Transverse colon (tissue), 4 donors: ENCODE data around the gene HBD. TPM values are rescaled to one million over a fixed set of nuclear protein-coding genes. Genes with fewer than 3 reads are reported as not detected.

ENCODE experiments used
- DNase-seq: peaks from one replicate; pipeline ENCODE4 v3.0.0-alpha.2; 2019
- H3K27ac ChIP-seq, 4 donors: fragments of 200-600 bp; sonication (generic); 2 replicates each; pipeline ENCODE4 v1.5.1; 2016 to 2018; ENCODE audit warnings: inconsistent platforms in 4 of 4
- H3K27me3 ChIP-seq: fragments of 200-600 bp; sonication (generic); 2 replicates; pipeline ENCODE4 v1.5.1; 2017; ENCODE audit warnings: inconsistent platforms
- H3K36me3 ChIP-seq, 4 donors: fragments of 200-600 bp; sonication (generic); 2 replicates each; pipeline ENCODE4 v1.5.1; 2017 to 2019; ENCODE audit warnings: inconsistent platforms in 4 of 4
- H3K4me1 ChIP-seq, 4 donors: fragments of 200-600 bp; sonication (generic); 2 replicates each; pipeline ENCODE4 v1.5.1; 2017 to 2020; ENCODE audit warnings: inconsistent platforms in 4 of 4
- H3K4me3 ChIP-seq, 4 donors: fragments of 200-600 bp; sonication (generic); 1 replicate in 1 of 4; 2 replicates in 3 of 4; pipeline versions ENCODE4 v1.5.1 to v1.6.1; 2017 to 2019; ENCODE audit warnings: inconsistent platforms in 4 of 4
- H3K9me3 ChIP-seq, 2 donors: fragments of 200-600 bp; sonication (generic); 2 replicates each; pipeline ENCODE4 v1.5.1; 2017 to 2019; ENCODE audit warnings: inconsistent platforms in 2 of 2
- EP300 ChIP-seq: sonication (generic); formaldehyde crosslinking; IDR thresholded peaks from one replicate; pipeline ENCODE4 v1.6.1; 2017; ENCODE audit warnings: antibody characterized with exemption, low read depth
- POLR2A ChIP-seq: fragments of 450-650 bp; IDR thresholded peaks from one replicate; pipeline ENCODE4 v1.6.1; 2016; ENCODE audit warnings: antibody characterized with exemption, mild to moderate bottlenecking, moderate library complexity
- POLR2AphosphoS5 ChIP-seq, 3 donors: sonication (generic); formaldehyde crosslinking; IDR thresholded peaks; one replicate each; pipeline ENCODE4 v1.6.1; 2016; ENCODE audit warnings: antibody characterized with exemption in 3 of 3
- WGBS, 2 donors: methylation state at CpG; one replicate each; pipeline ENCODE4 v1.1.5; 2018; ENCODE audit warnings: low coverage in 1 of 2; 5-methylcytosine and 5-hydroxymethylcytosine counted together
- in situ Hi-C, 4 donors: fragments of 200-750 bp; cut with MboI; loops; one replicate each; pipeline versions ENCODE4 v1.15.0 to v1.15.1; 2017; ENCODE audit warnings: low sequenced_read_pairs in 3 of 4, low pct_ligation_motif_present in 1 of 4, low pct_unique_long_range_greater_than_20kb in 1 of 4
- intact Hi-C: fragments of 100-400 bp; cut with DNase I; formaldehyde crosslinking; loops from one replicate; pipeline ENCODE4 v1.15.1; 2023; ENCODE audit warnings: low total_unique reads
- total RNA-seq, 4 donors: library from RNA; depleted of rRNA; stranded (reverse); fragments of >200 nt; gene quantifications; one replicate each; pipeline ENCODE4 v1.1.0, GENCODE V29; 2016
- TF ChIP-seq, protein P1 (sequence below), 5 experiments: fragments of 200-600 bp in 3 of 5; fragments of 450-650 bp in 2 of 5; sonication (generic) in 3 of 5; IDR thresholded peaks; 1 replicate in 2 of 5; 2 replicates in 3 of 5; pipeline ENCODE4 v1.5.1; 2016 to 2017; ENCODE audit warnings: antibody characterized with exemption in 5 of 5, inconsistent platforms in 3 of 5, mild to moderate bottlenecking in 2 of 5, moderate library complexity in 1 of 5

HBD gene
- not detected for total RNA-seq

DNA sequence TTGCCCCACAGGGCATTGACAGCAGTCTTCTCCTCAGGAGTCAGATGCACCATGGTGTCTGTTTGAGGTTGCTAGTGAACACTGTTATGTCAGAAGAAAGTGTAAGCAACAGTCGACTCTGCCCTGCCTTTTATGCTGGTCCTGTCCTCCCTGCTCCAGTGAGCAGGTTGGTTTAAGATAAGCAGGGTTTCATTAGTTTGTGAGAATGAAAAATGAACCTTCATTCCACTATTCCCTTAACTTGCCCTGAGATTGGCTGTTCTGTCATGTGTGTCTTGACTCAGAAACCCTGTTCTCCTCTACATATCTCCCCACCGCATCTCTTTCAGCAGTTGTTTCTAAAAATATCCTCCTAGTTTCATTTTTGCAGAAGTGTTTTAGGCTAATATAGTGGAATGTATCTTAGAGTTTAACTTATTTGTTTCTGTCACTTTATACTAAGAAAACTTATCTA lies at the start of gene HBD:
Gene HBD, minus strand, starts transcription at position 103 of the 454 bp plus-strand sequence. Its CDS starts 50 bp downstream, at position 53.
- no peak within 1 kb of the TSS for H3K27ac ChIP-seq
- no peaks in the 10 kb centered on the region for H3K27me3 ChIP-seq
- no peak for DNase-seq
- intact Hi-C loops, result no loop called here
- no peaks in the 10 kb centered on the region for H3K36me3 ChIP-seq
- no peaks in the 10 kb centered on the region for H3K9me3 ChIP-seq
- TF ChIP-seq EP300 (no peak), POLR2A (no peak), POLR2AphosphoS5 (IDR thresholded peaks at IDR 0.05) (no peak)
- TF ChIP-seq, protein P1, sequence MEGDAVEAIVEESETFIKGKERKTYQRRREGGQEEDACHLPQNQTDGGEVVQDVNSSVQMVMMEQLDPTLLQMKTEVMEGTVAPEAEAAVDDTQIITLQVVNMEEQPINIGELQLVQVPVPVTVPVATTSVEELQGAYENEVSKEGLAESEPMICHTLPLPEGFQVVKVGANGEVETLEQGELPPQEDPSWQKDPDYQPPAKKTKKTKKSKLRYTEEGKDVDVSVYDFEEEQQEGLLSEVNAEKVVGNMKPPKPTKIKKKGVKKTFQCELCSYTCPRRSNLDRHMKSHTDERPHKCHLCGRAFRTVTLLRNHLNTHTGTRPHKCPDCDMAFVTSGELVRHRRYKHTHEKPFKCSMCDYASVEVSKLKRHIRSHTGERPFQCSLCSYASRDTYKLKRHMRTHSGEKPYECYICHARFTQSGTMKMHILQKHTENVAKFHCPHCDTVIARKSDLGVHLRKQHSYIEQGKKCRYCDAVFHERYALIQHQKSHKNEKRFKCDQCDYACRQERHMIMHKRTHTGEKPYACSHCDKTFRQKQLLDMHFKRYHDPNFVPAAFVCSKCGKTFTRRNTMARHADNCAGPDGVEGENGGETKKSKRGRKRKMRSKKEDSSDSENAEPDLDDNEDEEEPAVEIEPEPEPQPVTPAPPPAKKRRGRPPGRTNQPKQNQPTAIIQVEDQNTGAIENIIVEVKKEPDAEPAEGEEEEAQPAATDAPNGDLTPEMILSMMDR (IDR thresholded peaks at IDR 0.05), result no peak
- in situ Hi-C loops, result no loop called here
- no peak within 1 kb of the TSS for H3K4me3 ChIP-seq
- no peaks in the 10 kb centered on the region for H3K4me1 ChIP-seq
- WGBS, 2 donors, result 41 to 75% methylated on average over 1 to 2 of the region's 2 CpGs

DNA sequence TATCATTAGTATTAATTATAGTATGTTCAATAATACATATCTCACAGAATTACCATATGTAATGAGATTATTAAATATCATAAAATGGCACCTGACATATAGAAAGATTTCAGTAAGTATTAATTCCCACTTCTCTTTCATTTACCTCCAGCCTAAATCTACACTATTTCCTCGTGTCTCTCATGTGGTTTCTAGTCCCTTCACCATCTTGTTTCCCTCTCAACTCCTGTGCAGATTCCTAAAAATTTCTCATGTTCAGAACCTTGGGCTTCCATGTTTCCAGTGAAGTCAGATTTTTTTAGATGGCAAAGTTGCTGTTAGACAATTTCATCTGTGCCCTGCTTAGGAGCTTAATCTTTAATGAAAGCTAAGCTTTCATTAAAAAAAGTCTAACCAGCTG lies 49.6 kb upstream of the HBD start:
- in situ Hi-C loops, result no loop called here
- Histone ChIP-seq H3K27me3 (no peaks in the 10 kb centered on the region), H3K9me3 (no peaks in the 10 kb centered on the region), H3K36me3 (no peaks in the 10 kb centered on the region), H3K4me3 (no peak overlapping the region), H3K27ac (no peak overlapping the region), H3K4me1 (peaks cover 0 to 4% (median 0%) of the 10 kb centered on the region in 4 donors)
- intact Hi-C loops, result no loop called here
- no peak for DNase-seq
- TF ChIP-seq, protein P1 (IDR thresholded peaks at IDR 0.05), result no peak
- TF ChIP-seq POLR2A (no peak), POLR2AphosphoS5 (IDR thresholded peaks at IDR 0.05) (no peak), EP300 (no peak)
- WGBS, 2 donors, result 29 to 57% methylated on average over 1 of the region's 1 CpG

DNA sequence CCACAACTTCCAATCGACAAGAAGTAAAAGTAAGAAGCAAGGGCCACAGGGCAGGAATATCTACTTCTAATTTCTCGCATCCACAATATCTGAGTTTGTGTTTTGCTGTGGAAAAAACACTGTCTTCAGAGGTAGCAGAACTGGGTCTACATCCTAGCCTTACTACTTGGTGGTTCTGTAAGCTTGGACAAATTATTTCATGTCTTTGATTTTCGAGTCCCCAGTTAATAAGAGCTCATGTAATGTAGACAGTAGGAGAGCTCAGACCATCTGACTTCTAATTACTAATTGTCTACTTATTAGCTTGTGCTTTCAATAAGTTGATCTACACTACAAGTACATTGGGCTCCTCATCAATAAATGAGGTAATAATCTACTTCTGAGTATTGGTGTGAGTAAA lies 48.8 kb upstream of the HBD start:
- Histone ChIP-seq H3K4me3 (no peak overlapping the region), H3K27ac (no peak overlapping the region), H3K27me3 (no peaks in the 10 kb centered on the region), H3K4me1 (peaks cover 0 to 4% (median 0%) of the 10 kb centered on the region in 4 donors), H3K36me3 (no peaks in the 10 kb centered on the region), H3K9me3 (no peaks in the 10 kb centered on the region)
- 75 to 77% methylated on average over 2 to 3 of the region's 3 CpGs for WGBS, 2 donors
- intact Hi-C loops, result no loop called here
- TF ChIP-seq POLR2A (no peak), POLR2AphosphoS5 (IDR thresholded peaks at IDR 0.05) (no peak), EP300 (no peak)
- TF ChIP-seq, protein P1 (IDR thresholded peaks at IDR 0.05), result no peak
- in situ Hi-C loops, result no loop called here
- DNase-seq, result no peak

DNA sequence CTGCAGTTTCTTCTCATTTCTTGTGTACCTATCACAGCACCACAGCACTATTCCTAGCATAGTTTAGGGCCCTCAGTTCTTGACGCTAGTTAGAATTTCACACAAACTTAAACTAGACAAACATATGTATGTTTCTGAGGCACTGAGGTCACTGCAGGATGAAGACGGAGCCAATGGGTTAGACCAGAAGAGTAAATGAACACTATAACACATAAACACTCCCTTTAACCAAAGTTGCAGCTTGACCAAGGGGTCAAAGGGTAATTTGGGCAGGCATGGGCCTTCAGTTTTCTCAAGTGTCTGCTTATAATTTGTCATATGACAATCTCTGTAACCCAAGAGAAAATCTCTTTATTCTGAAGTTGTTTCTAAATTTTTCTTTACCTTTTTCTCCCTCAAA lies 48.3 kb upstream of the HBD start:
- no peak for TF ChIP-seq POLR2A
- no peak for TF ChIP-seq POLR2AphosphoS5 (IDR thresholded peaks at IDR 0.05)
- TF ChIP-seq, protein P1 (IDR thresholded peaks at IDR 0.05), result no peak
- no peak for TF ChIP-seq EP300
- no peak overlapping the region for H3K27ac ChIP-seq
- intact Hi-C loops (no loop called here), in situ Hi-C loops (no loop called here)
- H3K4me3 ChIP-seq, result no peak overlapping the region
- 67 to 76% methylated on average over 1 to 2 of the region's 2 CpGs for WGBS, 2 donors
- H3K4me1 ChIP-seq, result peaks cover 0 to 4% (median 0%) of the 10 kb centered on the region in 4 donors
- no peaks in the 10 kb centered on the region for H3K9me3 ChIP-seq
- no peak for DNase-seq
- H3K36me3 ChIP-seq, result no peaks in the 10 kb centered on the region
- H3K27me3 ChIP-seq, result no peaks in the 10 kb centered on the region
